GM12872 (cell line): ENCODE results near the gene FTSJ1.
A peak's percentile ranks its signal among the peaks of the same experiment; 100 is the strongest.

Experiments used
- CTCF ChIP-seq: IDR thresholded peaks from 3 replicates; pipeline ENCODE4 v1.5.1; 2011; ENCODE audit warnings: low read depth, mild to moderate bottlenecking, low read length, moderate library complexity; ENCODE audit not compliant: insufficient read depth

The FTSJ1 gene

GRCh38 chrX:48508400-48509244 is 32.6 kb downstream of the FTSJ1 start, which contains the start of gene PORCN:
TSS of gene PORCN (plus strand) at chrX:48508992. CDS start at chrX:48509821, 829 bp downstream.
- no peak for TF ChIP-seq CTCF

GRCh38 chrX:48509245-48509590 is 33.2 kb downstream of the FTSJ1 start:
- TF ChIP-seq CTCF: no peak

DNA sequence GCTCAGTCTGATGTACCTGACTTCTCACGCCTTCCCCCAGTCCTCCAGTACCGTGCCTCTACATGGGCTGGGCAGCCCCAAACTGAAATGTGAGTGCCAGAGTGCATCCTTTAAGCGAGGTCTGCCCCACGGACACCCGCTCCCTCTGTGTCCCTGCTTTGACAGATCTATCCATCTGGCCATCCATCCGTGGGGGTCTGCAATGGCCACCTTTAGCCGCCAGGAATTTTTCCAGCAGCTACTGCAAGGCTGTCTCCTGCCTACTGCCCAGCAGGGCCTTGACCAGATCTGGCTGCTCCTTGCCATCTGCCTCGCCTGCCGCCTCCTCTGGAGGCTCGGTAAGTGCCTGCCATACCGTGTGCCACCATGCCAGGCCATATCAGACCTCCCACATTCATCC is 33.6 kb downstream of the FTSJ1 start:
- no peak for TF ChIP-seq CTCF

GRCh38 chrX:48511560-48511959 is 35.6 kb downstream of the FTSJ1 start:
- TF ChIP-seq CTCF: peak; percentile 30; the same call in 1 of the 3 replicates

DNA sequence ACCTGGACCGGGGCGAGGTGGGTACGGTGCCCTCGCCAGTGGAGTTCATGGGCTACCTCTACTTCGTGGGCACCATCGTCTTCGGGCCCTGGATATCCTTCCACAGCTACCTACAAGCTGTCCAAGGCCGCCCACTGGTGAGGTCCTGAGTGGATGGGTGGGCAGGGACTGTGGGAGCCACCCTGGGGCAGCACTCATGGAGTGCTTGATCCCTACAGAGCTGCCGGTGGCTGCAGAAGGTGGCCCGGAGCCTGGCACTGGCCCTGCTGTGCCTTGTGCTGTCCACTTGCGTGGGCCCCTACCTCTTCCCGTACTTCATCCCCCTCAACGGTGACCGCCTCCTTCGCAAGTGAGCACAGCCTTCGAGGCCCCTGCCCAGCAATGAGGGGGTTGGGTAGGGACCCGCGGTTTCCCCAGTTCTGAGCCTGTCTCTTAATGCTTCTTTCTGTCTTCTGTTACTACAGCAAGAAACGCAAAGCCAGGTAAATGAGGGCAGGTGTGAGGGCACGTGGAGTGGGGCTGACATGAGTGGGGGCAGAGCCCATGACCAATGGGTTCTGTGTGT is 36.5 kb downstream of the FTSJ1 start:
- TF ChIP-seq CTCF: no peak

DNA sequence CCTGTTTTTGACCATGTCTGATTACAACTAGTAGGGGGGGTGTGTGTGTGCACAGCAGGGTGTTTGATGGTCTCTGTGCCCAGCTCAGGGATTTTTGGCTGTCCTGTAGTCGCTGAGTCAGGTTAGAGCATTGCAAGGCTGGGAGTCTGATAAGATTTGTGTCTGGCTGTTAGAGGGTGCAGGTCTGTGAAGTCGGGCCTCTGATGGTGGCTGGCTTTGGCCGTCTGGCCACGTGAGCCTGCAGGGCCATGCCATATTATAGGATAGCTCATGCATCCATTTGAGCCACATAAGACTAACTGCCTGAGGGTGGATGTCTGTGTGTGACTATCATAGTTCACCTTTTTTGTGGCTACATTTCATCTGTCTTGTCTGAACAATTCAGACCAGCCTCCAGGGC is 37.7 kb downstream of the FTSJ1 start:
- no peak for TF ChIP-seq CTCF

DNA sequence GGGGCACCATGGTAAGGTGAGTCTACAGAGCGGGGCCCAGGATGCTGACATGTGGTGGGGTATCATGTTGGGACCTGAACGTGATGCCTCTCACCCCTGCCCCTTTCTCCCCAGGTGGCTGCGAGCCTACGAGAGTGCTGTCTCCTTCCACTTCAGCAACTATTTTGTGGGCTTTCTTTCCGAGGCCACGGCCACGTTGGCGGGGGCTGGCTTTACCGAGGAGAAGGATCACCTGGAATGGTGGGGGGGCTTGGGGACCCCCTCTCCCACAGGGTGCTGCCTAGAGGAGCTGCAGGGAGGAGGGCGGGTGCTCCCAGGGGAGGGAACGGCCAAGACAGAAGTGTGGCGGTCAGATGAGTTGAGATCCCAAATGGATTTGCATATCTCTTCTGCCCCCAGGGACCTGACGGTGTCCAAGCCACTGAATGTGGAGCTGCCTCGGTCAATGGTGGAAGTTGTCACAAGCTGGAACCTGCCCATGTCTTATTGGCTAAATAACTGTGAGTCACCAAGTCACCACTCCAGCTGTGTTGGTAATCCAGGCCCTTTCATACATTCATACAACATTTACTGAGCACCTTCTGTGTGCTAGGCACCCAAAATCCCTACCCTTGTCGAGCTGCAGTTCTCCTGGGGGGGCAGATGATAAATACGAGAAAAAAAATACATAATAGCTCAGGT is 38.3 kb downstream of the FTSJ1 start:
- no peak for TF ChIP-seq CTCF
